Spinal cord (tissue), 10 donors: ENCODE data around the gene TAS1R3. TPM values are rescaled to one million over a fixed set of nuclear protein-coding genes. Genes with fewer than 3 reads are reported as not detected.
A peak's percentile ranks its signal among the peaks of the same experiment; 100 is the strongest.

Experiments
- DNase-seq, 6 donors: peaks; one replicate each; pipeline versions ENCODE4 v3.0.0 to v3.0.0-alpha.2; 2013 to 2015; ENCODE audit warnings: low spot score in 6 of 6, low read depth in 4 of 6
- H3K27ac ChIP-seq: one replicate; pipeline ENCODE4 v1.5.1; 2013; ENCODE audit warnings: low read depth, low read length, control low read depth
- H3K27me3 ChIP-seq: one replicate; pipeline ENCODE4 v1.6.1; 2013; ENCODE audit warnings: low read length; ENCODE audit not compliant: control insufficient read depth, insufficient read depth
- H3K36me3 ChIP-seq: one replicate; pipeline ENCODE4 v1.6.1; 2013; ENCODE audit warnings: low read length; ENCODE audit not compliant: control insufficient read depth, insufficient read depth
- H3K4me1 ChIP-seq: one replicate; pipeline ENCODE4 v1.6.1; 2013; ENCODE audit warnings: low read length; ENCODE audit not compliant: control insufficient read depth, insufficient read depth
- H3K4me3 ChIP-seq: one replicate; pipeline ENCODE4 v1.5.1; 2013; ENCODE audit warnings: low read depth, low read length, control low read depth
- H3K9me3 ChIP-seq: one replicate; pipeline ENCODE4 v1.6.1; 2013; ENCODE audit warnings: low read length; ENCODE audit not compliant: control insufficient read depth, insufficient read depth
- WGBS: methylation state at CpG from one replicate; pipeline ENCODE4 v1.1.5; 2013; ENCODE audit warnings: missing lambda C conversion rate; ENCODE audit not compliant: insufficient coverage; 5-methylcytosine and 5-hydroxymethylcytosine counted together
- polyA plus RNA-seq, 2 donors: library from polyadenylated mRNA; unstranded; fragments of 120-200 nt; gene quantifications; one replicate each; pipeline ENCODE4 v1.2.1, GENCODE V29; 2013; ENCODE audit not compliant: insufficient read length in 2 of 2
- total RNA-seq, 2 donors: library from RNA; depleted of rRNA in 1 of 2; stranded (reverse); fragments of 120-200 nt in 1 of 2; fragments of >200 nt in 1 of 2; gene quantifications; one replicate each; pipeline versions ENCODE4 v1.2.3 to v1.2.4, GENCODE V29; 2013 to 2014
- donor health status: healthy.

The TAS1R3 gene
- total and polyA plus RNA-seq, 4 donors: 0.10 to 0.98 (median 0.65) TPM

DNA sequence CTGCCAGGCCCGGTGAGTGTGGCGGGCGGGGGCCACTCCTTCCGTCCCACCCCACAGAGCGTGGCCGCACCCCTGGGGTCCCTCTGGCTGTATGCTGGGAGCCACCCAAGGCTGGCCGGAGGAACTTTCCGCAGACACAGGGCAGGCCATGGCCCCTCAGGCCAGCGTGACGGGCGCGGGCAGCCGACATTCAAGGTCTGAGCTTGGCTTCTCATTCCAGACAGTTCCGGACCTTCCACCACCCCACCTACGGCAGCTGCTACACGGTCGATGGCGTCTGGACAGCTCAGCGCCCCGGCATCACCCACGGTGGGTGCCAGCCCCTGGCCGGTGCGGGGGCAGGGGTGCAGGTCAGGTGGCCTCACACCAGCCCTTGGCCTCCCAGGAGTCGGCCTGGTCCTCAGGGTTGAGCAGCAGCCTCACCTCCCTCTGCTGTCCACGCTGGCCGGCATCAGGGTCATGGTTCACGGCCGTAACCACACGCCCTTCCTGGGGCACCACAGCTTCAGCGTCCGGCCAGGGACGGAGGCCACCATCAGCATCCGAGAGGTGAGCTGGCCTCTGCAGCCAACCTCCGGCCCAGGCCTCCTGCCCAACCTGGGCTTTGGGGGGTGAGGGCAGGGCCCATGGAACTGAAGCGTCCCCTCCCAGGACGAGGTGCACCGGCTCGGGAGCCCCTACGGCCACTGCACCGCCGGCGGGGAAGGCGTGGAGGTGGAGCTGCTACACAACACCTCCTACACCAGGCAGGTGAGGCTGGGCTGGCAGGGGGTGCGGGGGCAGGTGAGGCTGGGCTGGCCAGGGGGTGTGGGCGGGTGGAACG, 43.6 kb upstream of the TAS1R3 start:
- DNase-seq: no peak
- H3K27me3 ChIP-seq: no peaks in the 10 kb centered on the region
- 91% methylated on average over 34 of the region's 46 CpGs for whole genome bisulfite sequencing

DNA sequence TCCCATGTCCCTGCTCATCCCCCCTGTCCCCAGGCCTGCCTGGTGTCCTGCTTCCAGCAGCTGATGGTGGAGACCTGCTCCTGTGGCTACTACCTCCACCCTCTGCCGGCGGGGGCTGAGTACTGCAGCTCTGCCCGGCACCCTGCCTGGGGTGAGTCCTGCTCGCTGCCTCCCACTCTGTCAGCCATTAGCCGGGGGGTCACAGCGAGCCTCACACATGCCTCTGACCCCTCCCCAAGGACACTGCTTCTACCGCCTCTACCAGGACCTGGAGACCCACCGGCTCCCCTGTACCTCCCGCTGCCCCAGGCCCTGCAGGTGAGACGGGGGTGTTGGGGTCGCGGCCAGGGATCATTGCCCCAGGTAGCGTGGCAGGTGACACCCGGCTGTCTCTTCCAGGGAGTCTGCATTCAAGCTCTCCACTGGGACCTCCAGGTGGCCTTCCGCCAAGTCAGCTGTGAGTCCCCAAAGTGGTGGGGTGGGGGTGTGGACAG, 40.8 kb upstream of the TAS1R3 start:
- H3K4me3 ChIP-seq: no peak overlapping the region
- peaks cover 19% of the 10 kb centered on the region for H3K4me1 ChIP-seq
- peaks cover 59% of the 10 kb centered on the region for H3K36me3 ChIP-seq
- peak in 1 of 6 donors; percentile 31 for DNase-seq
- WGBS: 38% methylated on average over 8 of the region's 15 CpGs
- H3K27ac ChIP-seq: no peak overlapping the region
- H3K9me3 ChIP-seq: no peaks in the 10 kb centered on the region
- no peaks in the 10 kb centered on the region for H3K27me3 ChIP-seq

More for the DNA sequence above, 43.6 kb upstream of the TAS1R3 start:
- Histone ChIP-seq H3K4me3 (no peak overlapping the region), H3K27ac (no peak overlapping the region), H3K9me3 (no peaks in the 10 kb centered on the region), H3K4me1 (peaks cover 23% of the 10 kb centered on the region), H3K36me3 (peaks cover 31% of the 10 kb centered on the region)

DNA sequence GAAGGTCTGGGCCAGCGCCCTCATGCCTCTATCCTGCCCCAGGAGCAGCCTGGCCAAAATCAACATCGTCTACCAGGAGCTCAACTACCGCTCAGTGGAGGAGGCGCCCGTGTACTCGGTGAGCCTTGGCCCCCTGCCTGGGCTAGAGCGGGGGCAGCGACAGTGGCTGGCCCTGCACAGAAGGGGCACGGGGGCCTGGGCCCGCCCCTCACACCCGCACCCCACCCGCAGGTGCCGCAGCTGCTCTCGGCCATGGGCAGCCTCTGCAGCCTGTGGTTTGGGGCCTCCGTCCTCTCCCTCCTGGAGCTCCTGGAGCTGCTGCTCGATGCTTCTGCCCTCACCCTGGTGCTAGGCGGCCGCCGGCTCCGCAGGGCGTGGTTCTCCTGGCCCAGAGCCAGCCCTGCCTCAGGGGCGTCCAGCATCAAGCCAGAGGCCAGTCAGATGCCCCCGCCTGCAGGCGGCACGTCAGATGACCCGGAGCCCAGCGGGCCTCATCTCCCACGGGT, 40.0 kb upstream of the TAS1R3 start:
- H3K4me1 ChIP-seq: peaks cover 19% of the 10 kb centered on the region
- no peaks in the 10 kb centered on the region for H3K9me3 ChIP-seq
- peaks cover 67% of the 10 kb centered on the region for H3K36me3 ChIP-seq
- WGBS: 40% methylated on average over 28 of the region's 28 CpGs
- H3K27me3 ChIP-seq: no peaks in the 10 kb centered on the region
- no peak overlapping the region for H3K4me3 ChIP-seq
- DNase-seq: no peak
- no peak overlapping the region for H3K27ac ChIP-seq

DNA sequence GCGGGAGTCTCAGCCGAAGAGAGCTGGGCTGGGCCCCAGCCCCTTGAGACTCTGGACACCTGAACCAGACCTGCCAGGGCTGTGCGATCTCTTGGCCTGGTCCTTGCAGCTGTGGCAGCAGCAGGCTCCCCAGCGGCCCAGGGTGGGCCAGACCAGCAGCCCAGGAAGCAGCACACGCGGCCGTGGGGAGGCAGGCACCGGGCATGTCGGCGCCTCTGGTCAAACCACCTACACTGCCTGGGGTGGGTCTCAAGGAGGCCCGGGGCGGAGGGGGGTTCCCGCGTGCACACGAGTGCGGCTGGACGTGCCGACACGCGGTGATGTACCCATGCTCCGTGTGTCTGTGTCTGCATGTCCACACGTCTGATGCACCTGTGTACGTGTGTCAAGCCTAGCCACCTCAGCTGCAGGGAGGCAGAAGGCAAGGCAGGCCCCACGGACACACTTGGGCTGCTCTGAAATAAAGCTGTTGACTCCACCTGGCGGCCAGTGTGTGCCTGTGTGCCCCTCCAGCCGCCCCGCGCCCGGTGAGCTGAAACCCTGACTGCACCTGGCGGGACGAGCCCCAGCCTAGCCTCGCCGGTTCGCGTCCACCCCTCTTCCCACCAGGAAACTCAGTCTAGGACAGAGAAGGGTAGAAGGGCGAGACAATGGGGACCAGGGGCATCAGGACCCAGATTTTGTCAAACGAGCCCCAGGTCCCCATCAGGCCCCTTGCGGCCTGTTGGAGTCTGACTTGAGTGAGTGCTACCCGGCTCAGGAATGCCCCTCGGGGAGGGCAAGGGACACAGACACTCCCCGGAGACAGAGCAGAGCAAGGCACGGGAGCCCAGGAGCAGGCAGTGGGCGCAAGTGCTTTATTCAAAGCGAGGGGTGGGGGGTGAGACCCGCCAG, 39.3 kb upstream of the TAS1R3 start:
- WGBS: 53% methylated on average over 35 of the region's 45 CpGs
- Histone ChIP-seq H3K4me1 (peaks cover 23% of the 10 kb centered on the region), H3K36me3 (peaks cover 74% of the 10 kb centered on the region), H3K4me3 (no peak overlapping the region), H3K9me3 (no peaks in the 10 kb centered on the region), H3K27me3 (no peaks in the 10 kb centered on the region), H3K27ac (no peak overlapping the region)
- peak in 2 of 6 donors; percentile 74 to 90 for DNase-seq

DNA sequence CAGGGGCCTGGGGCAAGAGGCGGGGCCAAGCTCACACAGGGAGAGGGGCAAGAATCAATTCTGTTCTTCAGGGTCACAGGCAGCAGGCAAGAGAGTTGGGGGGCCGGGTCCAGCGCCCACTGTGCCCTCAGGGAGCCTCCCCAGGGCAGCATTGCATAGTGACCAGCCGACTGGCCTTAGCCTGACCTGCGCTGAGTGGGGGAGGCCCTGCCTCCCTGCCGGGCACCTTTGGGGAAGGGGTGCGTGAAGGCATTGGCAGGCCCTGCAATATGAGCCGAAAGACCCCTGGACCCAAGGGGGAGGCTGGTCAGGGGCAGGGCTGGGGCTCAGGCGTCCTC, 38.7 kb upstream of the TAS1R3 start:
- 86% methylated on average over 8 of the region's 9 CpGs for whole genome bisulfite sequencing
- peaks cover 74% of the 10 kb centered on the region for H3K36me3 ChIP-seq
- H3K4me1 ChIP-seq: peaks cover 23% of the 10 kb centered on the region
- H3K9me3 ChIP-seq: no peaks in the 10 kb centered on the region
- H3K27ac ChIP-seq: no peak overlapping the region
- H3K27me3 ChIP-seq: no peaks in the 10 kb centered on the region
- H3K4me3 ChIP-seq: no peak overlapping the region
- no peak for DNase-seq

DNA sequence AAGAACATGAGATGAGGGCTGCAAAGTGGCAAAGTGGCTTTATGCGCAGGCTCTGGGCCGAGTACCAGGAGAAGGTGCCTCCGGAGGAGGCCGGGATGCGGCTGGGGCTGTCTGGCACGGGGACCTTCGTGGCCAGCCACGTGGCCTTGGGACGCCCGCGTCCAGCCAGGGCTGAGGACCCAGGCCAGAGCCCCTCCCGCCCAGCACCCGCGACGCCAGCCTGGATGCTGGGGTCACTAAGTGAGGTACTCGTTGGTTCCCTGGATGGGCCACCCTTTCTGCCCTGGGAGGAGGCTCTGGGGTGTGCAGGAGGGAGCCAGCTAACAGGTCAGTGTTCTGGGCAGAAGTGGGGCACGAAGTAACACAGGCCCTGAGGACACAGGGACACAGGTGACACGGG, 38.2 kb upstream of the TAS1R3 start:
- Histone ChIP-seq H3K27ac (no peak overlapping the region), H3K27me3 (no peaks in the 10 kb centered on the region), H3K36me3 (peaks cover 75% of the 10 kb centered on the region), H3K9me3 (no peaks in the 10 kb centered on the region), H3K4me3 (no peak overlapping the region), H3K4me1 (peaks cover 26% of the 10 kb centered on the region)
- no peak for DNase-seq
- WGBS: 87% methylated on average over 18 of the region's 18 CpGs

DNA sequence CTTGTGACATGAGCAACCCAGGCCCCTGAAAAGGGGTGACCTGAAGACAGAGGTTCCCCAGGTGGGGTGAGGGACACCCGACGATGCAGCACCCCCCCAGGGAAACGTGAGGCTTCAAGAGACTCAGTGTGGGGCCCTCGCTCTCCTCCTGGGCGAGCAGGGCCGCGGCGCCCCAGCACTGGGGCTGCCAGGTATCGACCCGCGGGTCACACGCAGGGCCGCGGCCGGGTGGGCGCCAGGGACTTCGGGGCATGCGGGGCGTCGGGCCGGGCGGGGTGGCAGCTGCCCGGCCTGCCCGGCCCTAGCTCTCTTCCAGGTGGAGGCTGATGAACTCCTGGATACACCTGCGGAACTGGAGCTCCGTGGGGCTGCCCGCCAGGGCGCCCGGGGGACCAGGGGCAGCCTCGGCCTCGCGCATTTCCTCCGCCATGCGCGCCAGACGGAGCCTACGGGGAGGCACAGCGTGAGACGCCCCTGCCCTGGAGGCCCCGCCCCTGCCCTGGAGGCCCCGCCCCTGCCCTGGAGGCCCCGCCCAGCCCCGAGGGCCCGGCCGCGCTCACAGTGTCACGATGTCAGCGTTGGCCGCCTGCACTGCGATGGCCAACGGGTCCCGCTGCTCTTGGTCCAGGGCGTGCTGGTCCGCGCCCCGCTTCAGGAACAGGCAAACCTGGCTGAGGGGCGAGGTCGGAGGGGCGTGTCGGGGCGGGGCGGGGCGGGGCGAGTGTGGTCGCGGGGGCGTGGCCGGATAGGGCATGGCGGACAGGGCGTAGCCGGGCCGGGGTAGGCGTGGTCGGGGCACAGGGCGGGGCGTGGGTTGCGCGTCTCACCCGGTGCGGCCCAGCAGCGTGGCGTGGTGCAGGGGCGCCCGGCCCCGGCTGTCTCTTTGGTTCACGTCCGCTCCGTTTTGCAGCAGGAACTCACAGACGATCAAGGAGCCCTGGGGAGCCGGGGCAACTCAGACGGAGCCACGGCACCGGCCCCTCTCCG, 37.5 kb upstream of the TAS1R3 start:
- H3K9me3 ChIP-seq: no peaks in the 10 kb centered on the region
- H3K4me3 ChIP-seq: no peak overlapping the region
- no peak overlapping the region for H3K27ac ChIP-seq
- H3K36me3 ChIP-seq: peaks cover 82% of the 10 kb centered on the region
- no peak for DNase-seq
- WGBS: 75% methylated on average over 91 of the region's 94 CpGs
- H3K4me1 ChIP-seq: peaks cover 32% of the 10 kb centered on the region
- no peaks in the 10 kb centered on the region for H3K27me3 ChIP-seq

DNA sequence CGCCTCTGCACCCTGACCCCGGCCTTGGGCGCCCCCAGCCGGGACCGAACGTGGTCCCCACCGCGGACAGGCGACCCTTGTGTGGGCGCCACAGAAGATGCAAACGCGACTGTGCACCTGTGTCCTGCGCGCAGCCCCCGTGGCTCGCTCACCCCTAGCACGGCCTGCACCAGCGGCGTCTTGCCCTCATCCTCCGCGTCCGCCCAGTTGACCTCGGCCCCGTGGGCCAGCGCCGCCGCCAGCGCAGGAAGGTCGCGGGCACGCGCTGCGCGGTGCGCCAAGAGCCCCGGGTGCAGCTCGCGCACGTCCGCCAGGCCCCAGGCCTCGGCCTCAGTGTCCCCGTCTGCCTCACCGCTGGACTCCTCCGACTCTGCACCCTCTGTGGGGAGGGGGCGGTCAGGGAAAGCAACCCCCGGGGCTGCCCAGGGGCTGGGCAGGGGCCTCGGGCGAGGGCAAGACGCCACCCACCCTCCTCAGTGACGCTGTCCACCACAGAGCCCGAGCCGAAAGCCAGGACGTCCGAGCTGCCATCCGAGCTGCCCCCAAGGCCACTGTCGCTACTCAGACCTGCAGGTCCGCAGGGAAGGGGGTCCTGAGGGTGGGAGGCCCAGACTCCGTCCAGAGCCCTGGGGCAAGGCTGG, 36.7 kb upstream of the TAS1R3 start:
- H3K4me3 ChIP-seq: no peak overlapping the region
- no peak for DNase-seq
- H3K27ac ChIP-seq: no peak overlapping the region

More for the DNA sequence above, 36.7 kb upstream of the TAS1R3 start:
- Histone ChIP-seq H3K36me3 (peaks cover 90% of the 10 kb centered on the region), H3K9me3 (no peaks in the 10 kb centered on the region), H3K4me1 (peaks cover 41% of the 10 kb centered on the region), H3K27me3 (no peaks in the 10 kb centered on the region)
- 87% methylated on average over 51 of the region's 58 CpGs for WGBS
